H9 (cell line): ENCODE results near the gene ZFP28. TPM values are rescaled to one million over a fixed set of nuclear protein-coding genes. Genes with fewer than 3 reads are reported as not detected.

ENCODE experiments used
- DNase-seq: peaks from one replicate; pipeline ENCODE4 v3.0.0-alpha.2; 2017
- H2AFZ ChIP-seq: one replicate; pipeline ENCODE4 v1.6.1; 2013; ENCODE audit warnings: mild to moderate bottlenecking, low read length, control low read depth, moderate library complexity
- H2AK5ac ChIP-seq: 2 replicates; pipeline ENCODE4 v1.6.1; 2013; ENCODE audit warnings: low read length, control low read depth, mixed read lengths; ENCODE audit not compliant: insufficient read length
- H2BK120ac ChIP-seq: one replicate; pipeline ENCODE4 v1.6.1; 2013; ENCODE audit warnings: low read depth, mild to moderate bottlenecking, low read length, control low read depth, inconsistent platforms; ENCODE audit not compliant: poor library complexity, severe bottlenecking
- H2BK12ac ChIP-seq: 2 replicates; pipeline ENCODE4 v1.6.1; 2013; ENCODE audit warnings: low read length, control low read depth, mixed read lengths, low read depth; ENCODE audit not compliant: insufficient read length
- H2BK15ac ChIP-seq: 2 replicates; pipeline ENCODE4 v1.6.1; 2013; ENCODE audit warnings: low read depth, low read length, control low read depth
- H2BK20ac ChIP-seq: one replicate; pipeline ENCODE4 v1.6.1; 2013; ENCODE audit warnings: low read depth, mild to moderate bottlenecking, low read length, control low read depth, inconsistent platforms; ENCODE audit not compliant: poor library complexity, severe bottlenecking
- H2BK5ac ChIP-seq: 2 replicates; pipeline ENCODE4 v1.6.1; 2013; ENCODE audit warnings: low read length, control low read depth, mixed read lengths; ENCODE audit not compliant: insufficient read length
- H3K14ac ChIP-seq: 2 replicates; pipeline ENCODE4 v1.6.1; 2013; ENCODE audit warnings: low read length, control low read depth; ENCODE audit not compliant: insufficient read depth
- H3K18ac ChIP-seq: 2 replicates; pipeline ENCODE4 v1.6.1; 2013; ENCODE audit warnings: low read depth, mild to moderate bottlenecking, mixed read lengths, low read length, control low read depth; ENCODE audit not compliant: insufficient read length
- H3K23ac ChIP-seq: 2 replicates; pipeline ENCODE4 v1.6.1; 2013; ENCODE audit warnings: low read length, control low read depth, mixed read lengths, low read depth; ENCODE audit not compliant: insufficient read length
- H3K23me2 ChIP-seq: 2 replicates; pipeline ENCODE4 v1.6.1; 2013; ENCODE audit warnings: low read depth, mild to moderate bottlenecking, mixed read lengths, low read length, control low read depth; ENCODE audit not compliant: insufficient read length, poor library complexity, severe bottlenecking
- H3K27ac ChIP-seq: 2 replicates; pipeline ENCODE4 v1.5.1; 2013; ENCODE audit warnings: low read length, control low read depth, mixed read lengths, low read depth; ENCODE audit not compliant: insufficient read length
- H3K27me3 ChIP-seq: 2 replicates; pipeline ENCODE4 v1.6.1; 2013; ENCODE audit warnings: low read length, control low read depth, inconsistent platforms; ENCODE audit not compliant: insufficient read depth
- H3K4ac ChIP-seq: 2 replicates; pipeline ENCODE4 v1.6.1; 2013; ENCODE audit warnings: low read depth, mild to moderate bottlenecking, control low read depth, inconsistent platforms, low read length, moderate library complexity
- H3K4me1 ChIP-seq: 2 replicates; pipeline ENCODE4 v1.6.1; 2013; ENCODE audit warnings: low read length, control low read depth, inconsistent platforms; ENCODE audit not compliant: insufficient read depth
- H3K4me2 ChIP-seq: 2 replicates; pipeline ENCODE4 v1.6.1; 2013; ENCODE audit warnings: low read length, control low read depth, mixed read lengths; ENCODE audit not compliant: insufficient read length, insufficient read depth
- H3K56ac ChIP-seq: 2 replicates; pipeline ENCODE4 v1.6.1; 2013; ENCODE audit warnings: low read depth, mild to moderate bottlenecking, mixed read lengths, low read length, control low read depth; ENCODE audit not compliant: insufficient read length
- H3K79me1 ChIP-seq: 2 replicates; pipeline ENCODE4 v1.6.1; 2013; ENCODE audit warnings: low read depth, mild to moderate bottlenecking, moderate library complexity, low read length, control low read depth, inconsistent platforms; ENCODE audit not compliant: insufficient read depth, poor library complexity, severe bottlenecking
- H3K79me2 ChIP-seq: 2 replicates; pipeline ENCODE4 v1.6.1; 2013; ENCODE audit warnings: low read length, control low read depth, inconsistent platforms; ENCODE audit not compliant: insufficient read depth
- H3K9ac ChIP-seq: 2 replicates; pipeline ENCODE4 v1.6.1; 2013; ENCODE audit warnings: low read length, control low read depth, mixed read lengths; ENCODE audit not compliant: insufficient read length; ENCODE audit errors: extremely low read depth
- H3K9me3 ChIP-seq: one replicate; pipeline ENCODE4 v1.6.1; 2013; ENCODE audit warnings: low read depth, low read length, inconsistent platforms; ENCODE audit not compliant: control insufficient read depth
- H3T11ph ChIP-seq: one replicate; pipeline ENCODE4 v1.6.1; 2013; ENCODE audit warnings: mild to moderate bottlenecking, low read length, control low read depth, inconsistent platforms
- H4K20me1 ChIP-seq: one replicate; pipeline ENCODE4 v1.6.1; 2013; ENCODE audit not compliant: control insufficient read depth, insufficient read length, insufficient read depth
- H4K5ac ChIP-seq: 2 replicates; pipeline ENCODE4 v1.6.1; 2013; ENCODE audit warnings: low read depth, mild to moderate bottlenecking, mixed read lengths, low read length, control low read depth; ENCODE audit not compliant: insufficient read length
- H4K8ac ChIP-seq: replicated peaks from 2 replicates; pipeline ENCODE4 v1.6.1; 2013; ENCODE audit warnings: low read length, control low read depth, mixed read lengths, low read depth; ENCODE audit not compliant: insufficient read length
- H4K91ac ChIP-seq: 2 replicates; pipeline ENCODE4 v1.6.1; 2013; ENCODE audit warnings: low read depth, mild to moderate bottlenecking, moderate library complexity, mixed read lengths, low read length, control low read depth; ENCODE audit not compliant: insufficient read length
- H3K27ac Mint-ChIP-seq, 3 experiments: 2 replicates in 2 of 3; 3 replicates in 1 of 3; pipeline ENCODE4 v1.8.0; 2020 to 2021; ENCODE audit warnings: mixed read lengths in 3 of 3, mild to moderate bottlenecking in 1 of 3, moderate library complexity in 1 of 3
- H3K27me3 Mint-ChIP-seq: 2 replicates; pipeline ENCODE4 v1.8.0; 2021; ENCODE audit warnings: low read depth, mild to moderate bottlenecking, moderate library complexity, mixed read lengths
- H3K36me3 Mint-ChIP-seq, 3 experiments: 2 replicates in 2 of 3; 3 replicates in 1 of 3; pipeline ENCODE4 v1.8.0; 2020 to 2021; ENCODE audit warnings: low read depth in 3 of 3, mixed read lengths in 3 of 3; ENCODE audit not compliant: insufficient read depth in 1 of 3
- H3K4me1 Mint-ChIP-seq, 2 experiments: 2 replicates each; pipeline ENCODE4 v1.8.0; 2020; ENCODE audit warnings: mixed read lengths in 2 of 2
- H3K4me3 Mint-ChIP-seq, 2 experiments: 2 replicates in 1 of 2; 3 replicates in 1 of 2; pipeline ENCODE4 v1.8.0; 2020 to 2021; ENCODE audit warnings: mild to moderate bottlenecking in 2 of 2, mixed read lengths in 2 of 2, moderate library complexity in 1 of 2
- H3K9me3 Mint-ChIP-seq, 2 experiments: 2 replicates in 1 of 2; 3 replicates in 1 of 2; pipeline ENCODE4 v1.8.0; 2020; ENCODE audit warnings: mild to moderate bottlenecking in 2 of 2, mixed read lengths in 2 of 2, moderate library complexity in 1 of 2
- CTCF ChIP-seq: fragments of 200-600 bp; sonication (generic); conservative IDR thresholded peaks from 3 replicates; pipeline ENCODE4 v1.8.0; 2021; ENCODE audit warnings: antibody characterized with exemption, mild to moderate bottlenecking
- WGBS: extraction: QIAGEN DNeasy Blood & Tissue Kit; methylation state at CpG from one replicate; pipeline ENCODE4 v1.1.7; 2013; ENCODE audit warnings: missing lambda C conversion rate, low lambda C conversion rate, mixed read lengths; ENCODE audit not compliant: insufficient read length; ENCODE audit errors: extremely low coverage; 5-methylcytosine and 5-hydroxymethylcytosine counted together
- long read RNA-seq: library from polyadenylated mRNA; unstranded; transcript quantifications from one replicate; pipeline ENCODE4 v2.0.0, GENCODE V29; 2020
- total RNA-seq: library from RNA; stranded (reverse); gene quantifications from 2 replicates; pipeline ENCODE4 v1.2.1, GENCODE V29; 2021

Gene ZFP28
- total RNA-seq: 3.2 and 3.8 TPM in 2 replicates
- long read RNA-seq, full-length matches to known transcripts: 6 of 9 reads
- long read RNA-seq, partial matches to known transcripts: 0 of 9 reads
- long read RNA-seq, other reads (novel, unspliced or antisense): 3 of 9 reads

GRCh38 chr19:56538761-56539263 is at the start of gene ZFP28:
Gene ZFP28 (plus strand): TSS chr19:56538948. CDS start chr19:56539019, 71 bp downstream.
- Histone ChIP-seq H2BK20ac (no peak within 1 kb of the TSS), H2AK5ac (no peak within 1 kb of the TSS), H3K18ac (peak within 1 kb of the TSS; percentile 98), H3K9ac (peak within 1 kb of the TSS; percentile 73), H2AFZ (peak within 1 kb of the TSS; percentile 91), H2BK15ac (no peak within 1 kb of the TSS), H3K27me3 (no peaks in the 10 kb centered on the region; the same call in 1 of the 2 replicates), H4K8ac (no peak within 1 kb of the TSS), H3K4ac (no peak within 1 kb of the TSS), H4K20me1 (no peaks in the 10 kb centered on the region), H4K5ac (no peak within 1 kb of the TSS), H3K23me2 (peaks cover 7% of the 10 kb centered on the region), H3K4me2 (peak within 1 kb of the TSS; percentile 75), H3K27ac (no peak within 1 kb of the TSS), H3K14ac (peak within 1 kb of the TSS; percentile 98), H3K79me1 (no peaks in the 10 kb centered on the region), H2BK120ac (no peak within 1 kb of the TSS), H3K79me2 (no peaks in the 10 kb centered on the region), H4K91ac (no peak within 1 kb of the TSS), H3K9me3 (peaks cover 29% of the 10 kb centered on the region), H3T11ph (no peak within 1 kb of the TSS), H2BK12ac (no peak within 1 kb of the TSS), H3K4me1 (no peaks in the 10 kb centered on the region; the same call in 1 of the 2 replicates), H3K23ac (no peak within 1 kb of the TSS), H3K56ac (no peak within 1 kb of the TSS), H2BK5ac (no peak within 1 kb of the TSS)
- no peak for TF ChIP-seq CTCF
- WGBS: no CpG with 5 or more reads among the region's 65 CpGs
- H3K4me1 Mint-ChIP-seq: no peaks in the 10 kb centered on the region; a peak in 1 of 4 replicates
- peak within 1 kb of the TSS; percentile 70 to 88 (median 82); a peak in 1 of 7 replicates for H3K27ac Mint-ChIP-seq
- peak; percentile 80 for DNase-seq
- peak within 1 kb of the TSS; percentile 80 to 86 for H3K4me3 Mint-ChIP-seq
- H3K36me3 Mint-ChIP-seq: peaks cover 29 to 35% (median 32%) of the 10 kb centered on the region in 3 experiments
- H3K27me3 Mint-ChIP-seq: peaks cover 8% of the 10 kb centered on the region
- H3K9me3 Mint-ChIP-seq: peaks cover 75 to 84% of the 10 kb centered on the region in 2 experiments
